Measurements from ENCODE around the gene MRPS18A.
"Not testable (repeated sequence)": the region's sequence is repeated elsewhere in the genome, so short reads cannot be mapped to it uniquely, and the experiment has no call there.

GRCh38 chr6:43652822-43653221 is 34.8 kb downstream of the MRPS18A start:
- not testable (repeated sequence) for TF ChIP-seq POLR2A, CTCF, EP300 (IDR thresholded peaks at IDR 0.05)

All from tibial nerve (tissue), 4 donors.